Stimulated activated CD4-positive, alpha-beta T cell treated with anti-CD3 and anti-CD28 coated beads, Interleukin-2, amount 100 ng/mL, for 48 hours (primary cell): ENCODE data around the gene ADAMTS20.
"Not testable (repeated sequence)": the region's sequence is repeated elsewhere in the genome, so short reads cannot be mapped to it uniquely, and the experiment has no call there.

Experiments
- DNase-seq, 2 donors: peaks; one replicate each; pipeline ENCODE4 v3.0.0-alpha.2; 2020

Gene ADAMTS20

DNA sequence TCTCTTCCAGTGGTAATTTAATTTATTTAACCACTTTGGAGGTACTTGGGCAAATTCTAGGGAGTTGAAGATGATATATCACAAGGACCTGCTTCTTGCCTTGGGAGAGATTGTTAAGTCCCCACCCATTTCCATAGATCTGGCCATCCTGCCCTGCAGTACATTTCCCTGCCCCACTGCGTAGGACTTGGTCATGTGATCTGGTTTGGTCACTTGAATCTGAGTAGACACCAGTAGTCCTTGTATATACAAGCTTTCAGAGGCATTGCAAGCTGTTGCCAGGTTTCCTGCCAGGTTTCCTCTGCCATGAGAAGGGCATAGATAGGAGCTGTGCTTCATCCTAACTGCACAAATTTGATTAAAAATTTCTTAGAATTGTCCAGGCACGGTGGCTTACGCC is 200.0 kb downstream of the ADAMTS20 start:
- no peak for DNase-seq

- no peak for DNase-seq
Measured at GRCh38 chr12:43349863-43350262, 202.1 kb downstream of the ADAMTS20 start.

DNA sequence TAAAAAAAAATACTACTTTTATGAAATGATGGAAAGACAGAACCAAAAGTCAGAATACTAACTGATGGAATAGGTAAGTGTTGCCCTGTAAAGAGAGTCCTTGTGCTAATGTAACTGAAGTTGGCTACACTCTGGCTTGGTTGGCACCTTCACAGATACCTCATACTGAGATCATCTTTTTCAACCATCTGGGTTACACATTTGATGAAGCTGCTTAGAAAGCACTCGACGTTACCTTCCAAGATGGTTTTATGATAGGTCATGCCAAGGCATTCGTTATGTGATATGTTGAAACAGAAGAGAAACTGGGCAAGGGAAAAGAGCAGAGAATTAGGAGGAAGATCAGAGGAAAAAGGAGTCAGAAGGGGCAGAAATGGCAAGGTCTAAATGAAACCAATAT is 203.8 kb downstream of the ADAMTS20 start:
- DNase-seq: no peak

DNA sequence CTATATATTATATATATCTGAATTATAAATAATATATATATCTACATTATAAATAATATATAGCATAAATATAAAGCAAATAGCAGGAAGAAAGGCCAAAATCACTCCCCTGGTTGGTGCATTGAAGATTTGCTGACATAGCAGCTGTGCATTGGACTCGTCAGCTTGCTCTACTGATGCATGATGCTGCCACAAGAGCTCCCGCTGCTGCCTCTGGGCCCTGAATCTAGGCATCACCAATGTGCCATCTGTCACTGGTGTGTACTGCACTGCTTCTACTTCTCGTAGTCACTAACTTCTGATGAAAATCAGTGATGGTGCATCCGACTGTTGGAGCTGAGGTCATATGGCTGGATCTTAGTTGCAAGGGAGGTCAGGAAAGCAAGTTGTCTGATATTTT is 205.0 kb downstream of the ADAMTS20 start:
- no peak for DNase-seq

DNA sequence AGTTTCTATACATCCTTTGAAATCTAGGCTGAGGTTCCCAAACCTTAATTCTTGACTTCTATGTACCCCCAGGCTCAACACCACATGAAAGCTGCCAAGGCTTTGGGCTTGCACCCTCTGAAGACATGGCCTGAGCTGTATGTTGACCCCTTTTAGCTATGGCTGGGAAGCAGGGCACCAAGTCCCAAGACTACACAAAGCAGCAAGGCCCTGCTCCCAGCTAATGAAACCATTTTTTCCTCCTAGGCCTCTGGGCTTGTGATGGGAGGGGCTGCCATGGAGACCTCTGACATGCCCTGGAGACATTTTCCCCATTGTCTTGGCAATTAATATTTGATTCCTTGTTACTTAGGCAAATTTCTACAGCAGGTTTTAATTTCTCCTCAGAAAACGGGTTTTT is 207.0 kb downstream of the ADAMTS20 start:
- DNase-seq: no peak

- DNase-seq: not testable (repeated sequence)
Measured at GRCh38 chr12:43341785-43342313, 210.2 kb downstream of the ADAMTS20 start.

GRCh38 chr12:43338848-43339526 is 213.0 kb downstream of the ADAMTS20 start:
- DNase-seq: no peak

DNA sequence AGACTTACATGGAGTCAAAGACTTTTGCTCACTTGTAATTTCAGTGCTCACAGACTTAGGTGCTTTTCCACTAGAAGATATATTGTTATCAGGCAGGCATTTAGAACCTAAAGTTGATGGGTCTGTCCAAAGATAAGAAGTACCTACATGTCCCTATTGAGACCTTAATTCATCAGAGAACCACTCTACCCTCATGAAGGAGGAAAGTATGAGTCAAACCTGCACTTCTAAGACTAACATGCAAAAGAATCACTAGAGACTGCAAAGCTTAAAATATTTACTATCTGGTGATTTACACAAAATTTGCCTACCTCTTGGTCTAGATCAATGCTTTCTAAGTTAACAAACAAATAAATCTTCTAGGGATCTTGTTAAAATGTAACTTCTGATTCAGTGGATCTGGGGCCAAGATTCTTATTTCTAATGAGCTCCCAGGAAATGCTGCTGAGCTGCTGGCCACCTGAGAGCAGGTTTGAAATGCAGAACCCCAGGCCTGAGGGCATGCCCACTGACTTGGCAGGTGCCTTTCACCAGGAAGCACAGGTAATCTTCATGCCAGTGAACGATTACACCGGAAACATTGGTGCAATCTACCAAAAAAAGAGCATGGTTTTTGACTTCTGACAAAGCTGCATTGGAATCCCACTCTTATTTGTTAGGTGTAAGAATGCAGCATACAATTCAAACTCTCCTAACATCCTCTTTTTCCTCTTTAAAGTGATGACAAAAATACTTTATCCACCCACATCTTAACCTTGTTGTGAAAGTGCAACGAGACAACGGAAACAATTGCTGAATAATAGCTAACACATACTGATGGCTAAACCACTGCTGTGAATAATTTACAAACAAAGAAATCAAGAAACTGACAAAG is 214.2 kb downstream of the ADAMTS20 start:
- DNase-seq: no peak

DNA sequence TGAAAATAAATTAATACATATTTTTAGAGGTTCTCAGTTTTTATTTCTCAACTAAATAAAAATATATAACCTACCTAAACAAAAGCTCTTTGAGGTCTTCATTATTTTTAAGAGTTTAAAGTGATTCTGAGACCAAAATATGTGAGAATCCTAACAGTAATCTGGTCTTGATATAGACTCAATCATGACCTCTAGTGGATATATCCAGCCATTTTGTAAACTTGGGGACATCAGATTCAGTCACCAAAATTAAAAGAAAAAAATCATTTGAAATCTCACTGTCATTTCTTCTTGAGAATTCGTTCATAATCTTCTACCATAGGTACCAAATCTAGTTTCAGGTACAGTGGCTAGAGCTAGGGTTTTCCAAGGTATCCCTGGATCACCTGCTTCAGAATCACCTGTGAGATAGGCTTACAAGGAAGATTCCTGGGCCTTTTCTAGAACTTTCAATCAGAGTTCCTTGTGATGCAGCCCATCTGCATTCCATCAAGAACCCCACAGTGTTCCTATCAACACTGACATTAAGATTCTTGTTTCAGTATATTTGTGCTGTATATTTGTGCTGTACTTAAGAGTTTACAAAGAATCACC is 214.9 kb downstream of the ADAMTS20 start:
- no peak for DNase-seq

GRCh38 chr12:43333644-43334043 is 218.4 kb downstream of the ADAMTS20 start:
- DNase-seq: no peak

DNA sequence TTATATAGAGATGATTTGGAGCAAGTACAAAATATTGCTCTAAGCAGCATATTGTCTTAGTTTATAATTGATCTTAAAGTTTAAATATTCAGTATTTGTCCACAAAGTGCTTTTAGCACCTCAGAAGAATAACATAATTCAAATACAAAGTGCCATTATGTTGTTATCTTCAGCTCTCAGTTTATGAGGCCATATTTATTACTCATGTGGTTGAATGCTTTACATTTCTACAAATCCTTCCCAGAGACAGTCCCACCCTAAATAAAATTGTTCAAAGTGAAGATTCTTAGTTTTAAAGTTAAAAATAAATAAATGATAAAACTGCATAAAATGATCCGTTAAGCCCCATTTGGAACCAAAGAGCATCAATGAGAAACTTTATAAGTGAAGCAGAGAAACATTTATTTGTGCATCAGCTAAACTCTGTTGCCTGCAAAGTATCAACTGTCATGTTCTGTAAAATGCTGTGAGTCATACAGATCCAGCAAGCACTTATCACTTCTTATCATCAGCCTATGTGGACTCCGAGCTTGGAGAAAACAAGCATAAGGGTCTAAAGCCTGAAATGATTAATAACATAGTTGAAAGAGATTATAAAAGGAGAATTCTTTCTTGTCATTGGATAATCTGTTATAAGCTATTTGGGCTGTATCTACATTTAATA is 218.9 kb downstream of the ADAMTS20 start:
- no peak for DNase-seq

DNA sequence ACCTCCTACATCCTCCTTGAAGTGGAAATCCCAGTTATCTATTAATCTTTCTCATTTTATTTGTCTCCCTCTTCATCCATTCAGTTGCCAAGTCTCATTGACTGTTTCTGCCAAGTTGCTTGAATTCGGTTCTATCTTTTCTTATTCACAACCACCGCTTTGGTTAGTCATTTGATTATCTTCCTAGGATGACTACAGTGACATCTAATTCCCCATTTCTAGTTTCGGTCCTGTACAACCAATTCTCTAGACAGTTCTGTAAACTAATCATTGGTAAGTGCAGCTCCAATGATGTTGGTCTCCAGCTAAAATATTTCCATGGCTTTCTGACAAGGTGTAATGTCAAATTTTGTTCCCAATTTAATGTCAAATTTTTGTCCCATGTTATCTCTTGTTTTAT is 220.1 kb downstream of the ADAMTS20 start:
- DNase-seq: no peak

GRCh38 chr12:43329375-43329774 is 222.6 kb downstream of the ADAMTS20 start:
- DNase-seq: no peak

DNA sequence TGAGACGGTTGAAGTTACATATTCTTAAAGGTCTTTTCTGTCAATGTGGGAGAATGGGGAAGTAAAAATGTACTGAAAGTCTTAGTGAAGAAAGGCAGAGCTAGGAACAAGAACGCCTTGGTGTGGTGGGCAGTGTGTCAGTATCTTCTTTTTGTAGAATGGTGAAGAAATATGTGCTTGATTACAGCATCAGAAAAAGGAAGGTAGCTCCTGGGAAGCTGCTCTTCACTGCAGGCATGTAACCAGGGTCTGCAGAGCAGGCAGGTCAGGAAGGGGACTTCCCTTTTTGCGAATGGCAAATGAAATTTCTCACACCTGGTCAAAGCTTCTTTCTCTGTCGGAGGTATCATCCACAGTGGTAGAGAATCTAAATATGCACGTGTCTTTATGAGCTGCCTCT is 226.2 kb downstream of the ADAMTS20 start:
- DNase-seq: no peak

DNA sequence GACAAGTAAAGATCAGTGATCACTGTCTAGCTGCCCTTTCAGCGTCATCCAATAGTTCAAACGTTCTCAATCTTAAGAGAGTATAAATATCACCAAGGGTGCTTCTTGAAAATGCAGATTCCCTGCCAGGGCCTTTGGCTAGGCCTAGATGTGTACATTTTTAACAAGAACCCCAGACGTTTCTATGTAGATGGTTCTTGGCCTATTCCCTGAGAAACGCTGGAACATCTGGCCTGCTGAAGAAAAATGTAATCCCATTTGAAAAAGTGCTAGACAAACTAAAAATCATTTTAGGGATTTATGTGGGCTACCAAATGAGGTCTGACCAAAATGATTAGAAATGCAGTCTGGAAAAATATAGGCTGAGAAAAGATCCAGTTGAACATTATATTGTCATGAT is 231.7 kb downstream of the ADAMTS20 start:
- DNase-seq: no peak

- DNase-seq: no peak
Measured at GRCh38 chr12:43318021-43318420, 234.0 kb downstream of the ADAMTS20 start.

GRCh38 chr12:43317156-43317555 is 234.8 kb downstream of the ADAMTS20 start:
- no peak for DNase-seq

- no peak for DNase-seq
Measured at GRCh38 chr12:43316520-43316919, 235.5 kb downstream of the ADAMTS20 start.

GRCh38 chr12:43315961-43316360 is 236.0 kb downstream of the ADAMTS20 start:
- no peak for DNase-seq

DNA sequence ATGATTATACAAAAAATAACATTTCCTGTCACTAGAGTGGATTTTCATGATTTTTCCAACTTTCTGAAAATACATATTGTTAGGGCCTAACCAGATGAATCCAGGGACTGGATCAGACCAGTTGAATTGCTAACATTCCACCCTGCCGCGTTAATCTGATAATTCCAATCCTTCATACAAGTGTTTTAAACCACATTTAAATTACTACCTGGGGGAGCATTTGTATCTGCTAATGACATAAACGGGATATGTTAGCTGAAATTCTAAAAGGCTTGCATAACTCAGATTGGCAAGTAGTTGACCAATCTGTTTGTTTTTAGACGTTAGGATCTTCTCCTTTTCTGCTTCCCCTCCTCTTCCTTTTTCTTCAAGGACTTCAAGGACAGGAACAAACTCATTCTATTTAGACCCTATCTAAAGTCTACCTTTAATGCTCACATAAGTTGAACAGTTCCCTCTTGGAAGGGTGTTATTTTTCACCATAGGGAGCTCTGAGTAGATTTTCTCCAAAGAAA is 239.0 kb downstream of the ADAMTS20 start:
- no peak for DNase-seq

GRCh38 chr12:43310596-43310995 is 241.4 kb downstream of the ADAMTS20 start:
- DNase-seq: no peak

DNA sequence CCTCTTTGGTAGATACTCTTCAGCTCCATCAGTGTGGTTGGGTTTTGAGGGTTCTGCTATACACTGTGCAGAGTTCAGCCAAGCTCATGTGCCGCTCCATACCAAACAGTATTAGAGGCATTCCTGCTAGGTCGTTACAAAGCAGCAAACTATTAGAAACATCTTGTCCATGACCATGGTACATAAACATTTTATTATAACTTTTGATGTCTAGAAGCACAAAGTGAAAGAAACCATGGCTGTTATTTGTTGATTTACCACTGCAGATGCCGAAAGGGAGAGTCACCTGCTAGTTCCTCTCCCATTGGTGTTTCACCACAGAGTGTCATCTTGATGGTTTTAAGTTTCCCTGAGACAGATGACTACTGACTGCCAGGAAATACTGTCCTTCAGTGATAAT is 242.0 kb downstream of the ADAMTS20 start:
- DNase-seq: no peak

DNA sequence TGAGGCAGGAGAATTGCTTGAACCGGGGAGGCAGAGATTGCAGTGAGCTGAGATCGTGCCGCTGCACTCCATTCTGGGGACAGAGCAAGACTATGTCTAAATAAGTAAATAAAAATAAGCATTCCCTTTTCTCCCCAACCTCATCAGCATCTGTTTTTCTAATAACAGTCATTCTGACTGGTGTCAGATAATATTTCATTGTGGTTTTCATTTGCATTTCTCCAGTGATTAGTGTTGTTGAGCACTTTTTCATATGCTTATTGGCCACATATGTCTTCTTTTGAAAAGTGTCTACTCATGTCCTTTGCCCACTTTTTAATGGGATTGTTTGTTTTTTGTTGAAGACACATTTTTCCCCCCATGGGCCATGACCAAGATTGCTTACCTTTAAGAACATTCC is 243.2 kb downstream of the ADAMTS20 start:
- no peak for DNase-seq
